Measurements from ENCODE around the gene MAGI1. TPM values are rescaled to one million over a fixed set of nuclear protein-coding genes. Genes with fewer than 3 reads are reported as not detected.

Gene MAGI1
- total RNA-seq, 6 donors from 2014 or later: 33.0 to 72.9 (median 62.4) TPM

DNA sequence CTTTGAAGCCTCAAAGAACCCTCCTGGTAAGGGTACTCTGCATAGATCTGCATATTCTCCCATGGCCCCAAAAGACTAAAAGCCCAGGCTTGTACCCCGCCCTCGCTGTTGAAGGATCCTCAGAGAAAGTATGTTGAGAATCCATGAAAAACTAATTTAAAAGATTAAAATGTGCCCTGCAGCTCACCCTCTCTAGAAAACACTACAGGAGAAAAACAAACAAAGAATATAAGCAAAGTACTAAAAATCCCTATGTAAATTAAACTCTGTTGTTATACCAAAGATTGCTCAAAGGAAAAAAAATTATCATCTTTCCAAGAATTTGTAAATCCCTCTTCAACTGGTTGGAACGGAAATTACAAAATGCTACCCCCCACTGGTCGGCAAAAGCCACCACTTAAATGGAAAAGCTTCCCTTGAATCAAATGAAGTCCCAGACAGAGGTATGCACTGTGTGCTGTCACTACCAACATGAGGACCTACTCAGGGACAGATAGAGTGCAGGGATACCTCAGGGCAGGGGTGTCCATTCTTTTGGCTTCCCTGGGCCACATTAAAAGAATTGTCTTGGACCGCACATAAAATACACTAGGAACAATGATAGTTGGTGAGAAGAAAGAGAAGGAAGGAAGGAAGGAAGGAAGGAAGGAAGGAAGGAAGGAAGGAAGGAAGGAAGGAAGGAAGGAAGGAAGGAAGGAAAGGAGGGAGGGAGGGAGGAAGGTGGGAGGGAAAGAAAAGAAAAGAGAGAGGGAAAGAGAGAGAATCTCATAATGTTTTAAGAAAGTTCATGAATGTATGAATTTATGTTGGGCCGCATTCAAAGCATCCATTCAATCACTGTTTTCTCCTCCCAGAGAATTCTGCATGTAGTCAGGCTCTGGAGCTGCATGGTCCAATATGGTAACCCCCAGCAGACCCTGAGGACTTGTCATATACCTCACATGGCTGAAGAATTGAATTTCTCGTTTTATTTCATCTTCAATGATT is 88.1 kb downstream of the MAGI1 start:
- H3K9me3 ChIP-seq: no peaks in the 10 kb centered on the region
- WGBS, 2 donors: 72 to 83% methylated on average over 7 of the region's 7 CpGs
- ATAC-seq (ENCODE audit: low FRiP score in 2 of 2) (no peak), DNase-seq (no peak)
- H3K36me3 ChIP-seq: no peaks in the 10 kb centered on the region
- peak overlapping the region in 3 of 4 donors; percentile 44 to 88 (median 50) for H3K27ac ChIP-seq
- H3K4me1 ChIP-seq: peaks cover 52 to 83% (median 66%) of the 10 kb centered on the region in 4 donors
- H3K27me3 ChIP-seq: no peaks in the 10 kb centered on the region
- TF ChIP-seq POLR2A (IDR thresholded peaks at IDR 0.05): no peak
- TF ChIP-seq EP300 (IDR thresholded peaks at IDR 0.05): no peak
- TF ChIP-seq, protein P1, sequence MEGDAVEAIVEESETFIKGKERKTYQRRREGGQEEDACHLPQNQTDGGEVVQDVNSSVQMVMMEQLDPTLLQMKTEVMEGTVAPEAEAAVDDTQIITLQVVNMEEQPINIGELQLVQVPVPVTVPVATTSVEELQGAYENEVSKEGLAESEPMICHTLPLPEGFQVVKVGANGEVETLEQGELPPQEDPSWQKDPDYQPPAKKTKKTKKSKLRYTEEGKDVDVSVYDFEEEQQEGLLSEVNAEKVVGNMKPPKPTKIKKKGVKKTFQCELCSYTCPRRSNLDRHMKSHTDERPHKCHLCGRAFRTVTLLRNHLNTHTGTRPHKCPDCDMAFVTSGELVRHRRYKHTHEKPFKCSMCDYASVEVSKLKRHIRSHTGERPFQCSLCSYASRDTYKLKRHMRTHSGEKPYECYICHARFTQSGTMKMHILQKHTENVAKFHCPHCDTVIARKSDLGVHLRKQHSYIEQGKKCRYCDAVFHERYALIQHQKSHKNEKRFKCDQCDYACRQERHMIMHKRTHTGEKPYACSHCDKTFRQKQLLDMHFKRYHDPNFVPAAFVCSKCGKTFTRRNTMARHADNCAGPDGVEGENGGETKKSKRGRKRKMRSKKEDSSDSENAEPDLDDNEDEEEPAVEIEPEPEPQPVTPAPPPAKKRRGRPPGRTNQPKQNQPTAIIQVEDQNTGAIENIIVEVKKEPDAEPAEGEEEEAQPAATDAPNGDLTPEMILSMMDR (IDR thresholded peaks at IDR 0.05): no peak
- TF ChIP-seq POLR2AphosphoS5 (IDR thresholded peaks at IDR 0.05): no peak
- H3K4me3 ChIP-seq: no peak overlapping the region

DNA sequence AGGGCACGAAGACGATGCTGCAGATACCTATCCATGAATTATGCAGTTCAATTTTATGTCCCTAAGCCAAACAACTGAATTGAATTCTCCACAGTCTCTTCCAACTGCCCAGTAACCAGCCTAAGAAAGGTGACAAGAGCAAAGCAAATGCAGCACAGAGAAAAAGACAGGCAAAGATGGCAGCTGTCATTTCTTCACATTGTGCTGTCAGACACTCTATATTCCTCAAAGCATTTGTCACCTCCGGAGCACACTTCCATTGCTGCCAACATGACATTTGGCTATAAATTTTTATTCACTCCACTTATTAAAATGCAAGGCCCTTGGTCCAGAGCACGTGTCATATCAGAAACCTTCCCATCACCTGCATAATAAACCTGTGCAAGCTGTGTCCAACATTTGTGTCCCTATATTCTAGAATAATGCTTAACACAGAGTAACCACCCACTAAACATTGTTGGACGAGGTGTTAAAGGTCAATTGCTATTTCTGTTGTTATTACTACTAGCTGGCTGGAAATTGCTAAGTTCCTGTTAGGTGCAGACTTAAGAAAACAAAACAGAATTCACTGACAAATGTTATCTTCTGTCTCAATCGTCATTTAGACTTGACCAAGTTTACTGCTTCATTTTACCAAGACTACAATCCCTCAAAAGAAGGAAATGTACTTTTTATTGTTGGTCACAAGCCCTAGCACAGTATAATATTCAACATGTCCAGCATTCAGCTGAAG is 89.7 kb downstream of the MAGI1 start:
- DNase-seq (no peak), ATAC-seq (ENCODE audit: low FRiP score in 2 of 2) (no peak)
- peaks cover 38 to 68% (median 58%) of the 10 kb centered on the region in 4 donors for H3K4me1 ChIP-seq
- TF ChIP-seq POLR2A (IDR thresholded peaks at IDR 0.05): no peak
- peak in 1 of 4 donors; percentile 15 for TF ChIP-seq EP300 (IDR thresholded peaks at IDR 0.05)
- H3K4me3 ChIP-seq: no peak overlapping the region
- H3K27ac ChIP-seq: peak overlapping the region; percentile 5 to 73 (median 68)
- H3K27me3 ChIP-seq: no peaks in the 10 kb centered on the region
- WGBS, 2 donors: 49 to 50% methylated on average over 6 of the region's 6 CpGs
- no peaks in the 10 kb centered on the region for H3K36me3 ChIP-seq
- H3K9me3 ChIP-seq: no peaks in the 10 kb centered on the region

DNA sequence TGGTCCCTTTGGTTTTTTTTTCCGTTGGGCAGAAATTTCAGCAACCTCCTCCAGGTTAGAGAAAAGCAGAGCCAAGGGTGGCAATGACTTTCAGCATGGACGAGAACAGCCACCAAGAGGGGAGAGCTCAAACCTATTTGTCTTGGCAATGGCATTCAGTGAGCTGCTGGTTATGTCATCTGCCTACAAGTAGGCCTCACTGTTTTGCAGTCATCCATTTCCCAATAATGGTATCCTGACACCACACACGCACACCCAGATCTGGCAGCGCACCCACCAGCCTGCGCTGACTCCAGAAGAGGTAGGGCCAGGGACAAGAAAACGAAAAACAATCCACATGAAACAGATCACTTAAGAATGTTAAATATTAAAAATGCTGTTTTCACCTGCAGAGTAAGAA is 92.3 kb downstream of the MAGI1 start:
- no peaks in the 10 kb centered on the region for H3K27me3 ChIP-seq
- peak; percentile 67 to 77 for ATAC-seq (ENCODE audit: low FRiP score in 2 of 2)
- peak in 1 of 4 donors; percentile 33 for TF ChIP-seq EP300 (IDR thresholded peaks at IDR 0.05)
- TF ChIP-seq, protein P1 (IDR thresholded peaks at IDR 0.05): no peak
- TF ChIP-seq POLR2AphosphoS5 (IDR thresholded peaks at IDR 0.05): peak; percentile 12 to 43
- TF ChIP-seq POLR2A (IDR thresholded peaks at IDR 0.05): no peak
- H3K4me3 ChIP-seq: no peak overlapping the region
- peak overlapping the region; percentile 50 to 80 (median 62) for H3K27ac ChIP-seq
- WGBS, 2 donors: 49 to 62% methylated on average over 6 of the region's 6 CpGs
- H3K36me3 ChIP-seq: no peaks in the 10 kb centered on the region
- no peaks in the 10 kb centered on the region for H3K9me3 ChIP-seq
- H3K4me1 ChIP-seq: peaks cover 21 to 42% (median 35%) of the 10 kb centered on the region in 4 donors
- peak; percentile 42 to 73 for DNase-seq

DNA sequence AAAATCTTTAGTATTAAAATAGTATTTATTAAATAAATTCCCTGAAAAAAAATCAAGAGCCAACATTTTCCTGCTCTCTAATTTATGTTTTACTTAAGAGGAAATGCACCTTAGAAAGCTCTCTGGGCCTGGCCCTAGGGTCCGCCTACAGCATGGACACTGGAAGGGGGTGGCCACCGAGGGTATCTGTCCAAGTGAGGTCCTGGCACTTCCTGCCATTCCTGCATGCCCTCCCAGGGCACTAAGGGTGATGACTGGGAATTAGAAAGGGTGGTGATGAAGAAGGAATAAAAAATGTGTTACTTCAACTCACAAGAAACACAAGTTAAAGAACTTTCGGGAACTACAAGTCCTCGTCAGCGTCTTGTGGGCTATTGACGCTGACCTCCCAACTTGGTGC is 92.8 kb downstream of the MAGI1 start:
- H3K4me3 ChIP-seq: no peak overlapping the region
- no peaks in the 10 kb centered on the region for H3K9me3 ChIP-seq
- DNase-seq (no peak), ATAC-seq (ENCODE audit: low FRiP score in 2 of 2) (no peak)
- H3K27ac ChIP-seq: peak overlapping the region; percentile 50 to 80 (median 62)
- 50 to 56% methylated on average over 6 of the region's 6 CpGs for WGBS, 2 donors
- peak in 1 of 4 donors; percentile 10 for TF ChIP-seq EP300 (IDR thresholded peaks at IDR 0.05)
- no peak for TF ChIP-seq POLR2A (IDR thresholded peaks at IDR 0.05)
- peaks cover 21 to 38% (median 34%) of the 10 kb centered on the region in 4 donors for H3K4me1 ChIP-seq
- H3K27me3 ChIP-seq: no peaks in the 10 kb centered on the region
- H3K36me3 ChIP-seq: no peaks in the 10 kb centered on the region

DNA sequence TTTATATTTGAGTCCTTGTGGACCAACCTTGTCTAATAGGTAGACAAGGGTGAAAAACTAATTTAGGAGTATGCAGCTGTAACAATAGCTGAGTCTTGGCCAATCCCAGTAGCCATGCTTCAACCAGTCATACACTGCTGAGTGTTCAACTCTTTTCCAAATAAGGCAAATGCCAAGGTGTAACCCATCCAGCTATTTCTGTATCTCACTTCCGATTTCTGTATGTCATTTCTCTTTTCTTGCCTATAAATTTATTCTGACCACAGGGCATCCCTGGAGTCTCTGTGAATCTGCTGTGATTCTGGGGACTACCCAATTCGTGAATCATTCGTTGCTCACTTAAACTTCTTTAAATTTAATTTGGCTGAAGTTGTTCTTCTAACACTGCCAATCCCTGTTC is 93.2 kb downstream of the MAGI1 start:
- H3K27ac ChIP-seq: peak overlapping the region; percentile 50 to 80 (median 62)
- no peaks in the 10 kb centered on the region for H3K9me3 ChIP-seq
- no peaks in the 10 kb centered on the region for H3K27me3 ChIP-seq
- no peak overlapping the region for H3K4me3 ChIP-seq
- no peak for ATAC-seq (ENCODE audit: low FRiP score in 2 of 2)
- no peak for TF ChIP-seq POLR2A (IDR thresholded peaks at IDR 0.05)
- TF ChIP-seq EP300 (IDR thresholded peaks at IDR 0.05): no peak
- TF ChIP-seq, protein P1 (IDR thresholded peaks at IDR 0.05): no peak
- TF ChIP-seq POLR2AphosphoS5 (IDR thresholded peaks at IDR 0.05): no peak
- no peaks in the 10 kb centered on the region for H3K36me3 ChIP-seq
- no peak for DNase-seq
- WGBS, 2 donors: 85 to 90% methylated on average over 3 of the region's 3 CpGs
- H3K4me1 ChIP-seq: peaks cover 21 to 34% (median 32%) of the 10 kb centered on the region in 4 donors
